Loucy (cell line): ENCODE data around the gene ADARB2.

Experiments used
- H2AFZ ChIP-seq: fragments of 200-600 bp; sonication (generic); 2 replicates; pipeline ENCODE4 v1.6.0; 2016; ENCODE audit warnings: antibody characterized with exemption, mild to moderate bottlenecking, low read length, moderate library complexity
- H3F3A ChIP-seq: fragments of 200-600 bp; 2 replicates; pipeline ENCODE4 v1.6.0; 2016; ENCODE audit warnings: antibody characterized with exemption, low read depth, mild to moderate bottlenecking
- H3K27me3 ChIP-seq: fragments of 200-600 bp; sonication (generic); 2 replicates; pipeline ENCODE4 v1.6.1; 2014; ENCODE audit warnings: low read length, mild to moderate bottlenecking; ENCODE audit not compliant: insufficient read depth, poor library complexity, severe bottlenecking
- H3K36me3 ChIP-seq: fragments of 200-600 bp; sonication (generic); 2 replicates; pipeline ENCODE4 v1.6.1; 2016; ENCODE audit warnings: low read length; ENCODE audit not compliant: insufficient read depth
- H3K4me1 ChIP-seq: fragments of 200-600 bp; sonication (generic); 2 replicates; pipeline ENCODE4 v1.5.1; 2014; ENCODE audit warnings: low read length, mild to moderate bottlenecking; ENCODE audit not compliant: insufficient read depth, poor library complexity, severe bottlenecking
- H3K4me2 ChIP-seq: fragments of 200-600 bp; sonication (generic); 2 replicates; pipeline ENCODE4 v1.6.0; 2014; ENCODE audit warnings: antibody characterized with exemption, low read length, low read depth, mild to moderate bottlenecking; ENCODE audit not compliant: poor library complexity, severe bottlenecking
- H3K4me3 ChIP-seq: fragments of 200-600 bp; sonication (generic); 2 replicates; pipeline ENCODE4 v1.5.1; 2014; ENCODE audit warnings: low read length, mild to moderate bottlenecking, mixed read lengths; ENCODE audit not compliant: poor library complexity, severe bottlenecking
- H3K79me2 ChIP-seq: fragments of 200-600 bp; sonication (generic); 2 replicates; pipeline ENCODE4 v1.6.1; 2014; ENCODE audit warnings: low read length; ENCODE audit not compliant: insufficient read depth
- H3K9ac ChIP-seq: fragments of 200-600 bp; sonication (generic); 2 replicates; pipeline ENCODE4 v1.6.0; 2014; ENCODE audit warnings: mild to moderate bottlenecking, low read depth, low read length, moderate library complexity; ENCODE audit not compliant: poor library complexity, severe bottlenecking
- H3K9me2 ChIP-seq: fragments of 200-600 bp; sonication (generic); replicated peaks from 2 replicates; pipeline ENCODE4 v1.6.1; 2016; ENCODE audit warnings: low read depth, low read length, mixed read lengths
- H3K9me3 ChIP-seq: fragments of 200-600 bp; sonication (generic); 2 replicates; pipeline ENCODE4 v1.6.1; 2014; ENCODE audit warnings: mild to moderate bottlenecking, antibody characterized with exemption, low read length, low read depth; ENCODE audit not compliant: insufficient read depth
- H4K20me1 ChIP-seq: fragments of 200-600 bp; sonication (generic); 2 replicates; pipeline ENCODE4 v1.6.0; 2014; ENCODE audit warnings: antibody characterized with exemption, low read length, mild to moderate bottlenecking; ENCODE audit not compliant: insufficient read depth, poor library complexity, severe bottlenecking
- CTCF ChIP-seq: fragments of 200-600 bp; sonication (generic); conservative IDR thresholded peaks from 2 replicates; pipeline ENCODE4 v1.5.1; 2014; ENCODE audit warnings: mild to moderate bottlenecking, antibody characterized with exemption, low read length
- EZH2phosphoT487 ChIP-seq: fragments of 200-600 bp; IDR thresholded peaks from 2 replicates; pipeline ENCODE4 v1.6.1; 2018; ENCODE audit warnings: antibody characterized with exemption, mild to moderate bottlenecking, moderate library complexity, borderline replicate concordance

Gene ADARB2

GRCh38 chr10:1230592-1231275, 506.6 kb downstream of the ADARB2 start:
- Histone ChIP-seq H3K4me2 (no peak overlapping the region), H3K27me3 (no peaks in the 10 kb centered on the region), H3K36me3 (no peaks in the 10 kb centered on the region), H3K4me1 (no peaks in the 10 kb centered on the region), H3K79me2 (no peaks in the 10 kb centered on the region), H3K9me3 (no peaks in the 10 kb centered on the region), H3K4me3 (no peak overlapping the region), H3F3A (no peaks in the 10 kb centered on the region), H4K20me1 (no peaks in the 10 kb centered on the region), H3K9ac (no peak overlapping the region), H2AFZ (no peak overlapping the region), H3K9me2 (no peaks in the 10 kb centered on the region)
- no peak for TF ChIP-seq CTCF

- no peaks in the 10 kb centered on the region for H3K27me3 ChIP-seq
- no peaks in the 10 kb centered on the region for H3K4me1 ChIP-seq
- no peak overlapping the region for H2AFZ ChIP-seq
- no peaks in the 10 kb centered on the region for H3K9me3 ChIP-seq
- H3K36me3 ChIP-seq = no peaks in the 10 kb centered on the region
- TF ChIP-seq CTCF = no peak
- TF ChIP-seq EZH2phosphoT487 = no peak
- H3K9ac ChIP-seq = no peak overlapping the region
- no peak overlapping the region for H3K4me3 ChIP-seq
- no peaks in the 10 kb centered on the region for H4K20me1 ChIP-seq
- H3K9me2 ChIP-seq = no peaks in the 10 kb centered on the region
- no peak overlapping the region for H3K4me2 ChIP-seq
- no peaks in the 10 kb centered on the region for H3F3A ChIP-seq
- H3K79me2 ChIP-seq = no peaks in the 10 kb centered on the region
Observed at GRCh38 chr10:1230138-1230537, 507.2 kb downstream of the ADARB2 start.

- no peaks in the 10 kb centered on the region for H3K9me2 ChIP-seq
- no peaks in the 10 kb centered on the region for H3K79me2 ChIP-seq
- H3K36me3 ChIP-seq = no peaks in the 10 kb centered on the region
- H3K4me3 ChIP-seq = no peak overlapping the region
- H3K9ac ChIP-seq = no peak overlapping the region
- H4K20me1 ChIP-seq = no peaks in the 10 kb centered on the region
- no peaks in the 10 kb centered on the region for H3F3A ChIP-seq
- TF ChIP-seq EZH2phosphoT487 = no peak
- no peak for TF ChIP-seq CTCF
- no peak overlapping the region for H3K4me2 ChIP-seq
- no peak overlapping the region for H2AFZ ChIP-seq
- no peaks in the 10 kb centered on the region for H3K4me1 ChIP-seq
- H3K9me3 ChIP-seq = no peaks in the 10 kb centered on the region
- H3K27me3 ChIP-seq = no peaks in the 10 kb centered on the region
Observed at GRCh38 chr10:1229574-1229973, 507.8 kb downstream of the ADARB2 start.
